HEK293T (cell line): ENCODE results near the gene LAMC2.

Source experiments
- CTBP1 ChIP-seq: fragments of 450-650 bp; IDR thresholded peaks from 2 replicates; pipeline ENCODE4 v1.6.1; 2016; ENCODE audit warnings: borderline replicate concordance
- ELF4 ChIP-seq: fragments of 450-650 bp; IDR thresholded peaks from 2 replicates; pipeline ENCODE4 v1.6.1; 2017; ENCODE audit warnings: antibody characterized with exemption
- FOXK2 ChIP-seq: fragments of 450-650 bp; IDR thresholded peaks from 2 replicates; pipeline ENCODE4 v1.6.1; 2016; ENCODE audit warnings: mild to moderate bottlenecking
- L3MBTL2 ChIP-seq: fragments of 450-650 bp; conservative IDR thresholded peaks from 2 replicates; pipeline ENCODE4 v1.6.1; 2016; ENCODE audit warnings: mild to moderate bottlenecking
- NFRKB ChIP-seq: fragments of 450-650 bp; IDR thresholded peaks from 2 replicates; pipeline ENCODE4 v1.6.1; 2016; ENCODE audit warnings: mild to moderate bottlenecking, moderate library complexity
- SP1 ChIP-seq: fragments of 450-650 bp; IDR thresholded peaks from 2 replicates; pipeline ENCODE4 v1.6.1; 2017
- SUZ12 ChIP-seq: fragments of 450-650 bp; IDR thresholded peaks from 2 replicates; pipeline ENCODE4 v1.6.1; 2016; ENCODE audit warnings: mild to moderate bottlenecking
- ZNF384 ChIP-seq: fragments of 450-650 bp; IDR thresholded peaks from 2 replicates; pipeline ENCODE4 v1.6.1; 2016

- TF ChIP-seq L3MBTL2 (no peak), ZNF384 (no peak), SUZ12 (no peak), ELF4 (no peak), SP1 (no peak), CTBP1 (no peak), FOXK2 (no peak), NFRKB (no peak)
These were observed 63.1 kb downstream of the LAMC2 start for GRCh38 chr1:183248989-183249691.
